Measurements from ENCODE around the gene TMBIM6.
"Not testable (repeated sequence)": the region's sequence is repeated elsewhere in the genome, so short reads cannot be mapped to it uniquely, and the experiment has no call there.

Gene TMBIM6

GRCh38 chr12:49776413-49776812 lies 35.1 kb downstream of the TMBIM6 start:
- FAIRE-seq (peak; percentile 89), DNase-seq (ENCODE audit: insufficient read length, low spot score) (no peak)
- no peak for TF ChIP-seq PAX5 (IDR thresholded peaks at IDR 0.05; ENCODE audit: insufficient read depth, low read length, severe bottlenecking)
- TF ChIP-seq TAF1 (IDR thresholded peaks at IDR 0.05; ENCODE audit: low read depth, low read length) = no peak
- peak; percentile 95 for TF ChIP-seq POU2F2 (IDR thresholded peaks at IDR 0.05; ENCODE audit: low read depth, low read length)
- no peak for TF ChIP-seq SPI1 (IDR thresholded peaks at IDR 0.05; ENCODE audit: low read depth, low read length)
- TF ChIP-seq POLR2AphosphoS5 (IDR thresholded peaks at IDR 0.05; ENCODE audit: low read depth, low read length) = no peak

- TF ChIP-seq POLR2A (IDR thresholded peaks at IDR 0.05; ENCODE audit: low read depth, low read length) (no peak), SPI1 (IDR thresholded peaks at IDR 0.05; ENCODE audit: low read depth, low read length) (peak; percentile 80), TAF1 (IDR thresholded peaks at IDR 0.05; ENCODE audit: low read depth, low read length) (no peak), POLR2AphosphoS5 (IDR thresholded peaks at IDR 0.05; ENCODE audit: low read depth, low read length) (no peak), POU2F2 (IDR thresholded peaks at IDR 0.05; ENCODE audit: low read depth, low read length) (no peak)
- DNase-seq (ENCODE audit: insufficient read length, low spot score) (no peak), FAIRE-seq (no peak)
These were observed 35.5 kb downstream of the TMBIM6 start for GRCh38 chr12:49776858-49777257.

DNA sequence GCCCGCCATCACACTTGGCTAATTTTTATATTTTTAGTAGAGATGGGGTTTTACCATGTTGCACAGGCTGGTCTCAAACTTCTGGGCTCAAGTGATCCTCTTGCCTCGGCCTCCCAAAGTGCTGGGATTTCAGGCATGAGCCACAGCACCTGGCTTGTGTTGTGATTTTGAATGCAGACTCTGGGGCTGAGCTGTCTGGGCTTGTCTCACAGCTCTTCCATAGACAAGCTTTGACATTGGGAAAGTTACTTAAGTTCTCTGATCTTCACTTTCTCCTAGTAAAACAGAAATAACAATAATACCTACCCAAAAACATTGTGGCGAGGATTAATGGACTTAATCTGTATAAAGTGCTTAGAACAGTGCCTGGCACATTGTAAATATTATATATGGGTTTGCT lies 36.0 kb downstream of the TMBIM6 start:
- FAIRE-seq = no peak
- no peak for TF ChIP-seq POU2F2 (IDR thresholded peaks at IDR 0.05; ENCODE audit: low read depth, low read length)
- TF ChIP-seq TAF1 (IDR thresholded peaks at IDR 0.05; ENCODE audit: low read depth, low read length) = no peak
- no peak for TF ChIP-seq PAX5 (IDR thresholded peaks at IDR 0.05; ENCODE audit: insufficient read depth, low read length, severe bottlenecking)
- no peak for DNase-seq (ENCODE audit: insufficient read length, low spot score)

GRCh38 chr12:49777800-49778748 lies 36.7 kb downstream of the TMBIM6 start:
- no peak for TF ChIP-seq PAX5 (IDR thresholded peaks at IDR 0.05; ENCODE audit: insufficient read depth, low read length, severe bottlenecking)
- no peak for TF ChIP-seq POLR2AphosphoS5 (IDR thresholded peaks at IDR 0.05; ENCODE audit: low read depth, low read length)
- no peak for TF ChIP-seq TAF1 (IDR thresholded peaks at IDR 0.05; ENCODE audit: low read depth, low read length)
- no peak for TF ChIP-seq POLR2A (IDR thresholded peaks at IDR 0.05; ENCODE audit: low read depth, low read length)
- TF ChIP-seq POU2F2 (IDR thresholded peaks at IDR 0.05; ENCODE audit: low read depth, low read length) = no peak
- TF ChIP-seq SPI1 (IDR thresholded peaks at IDR 0.05; ENCODE audit: low read depth, low read length) = no peak
- DNase-seq (ENCODE audit: insufficient read length, low spot score) = no peak
- peak; percentile 86 for FAIRE-seq

DNA sequence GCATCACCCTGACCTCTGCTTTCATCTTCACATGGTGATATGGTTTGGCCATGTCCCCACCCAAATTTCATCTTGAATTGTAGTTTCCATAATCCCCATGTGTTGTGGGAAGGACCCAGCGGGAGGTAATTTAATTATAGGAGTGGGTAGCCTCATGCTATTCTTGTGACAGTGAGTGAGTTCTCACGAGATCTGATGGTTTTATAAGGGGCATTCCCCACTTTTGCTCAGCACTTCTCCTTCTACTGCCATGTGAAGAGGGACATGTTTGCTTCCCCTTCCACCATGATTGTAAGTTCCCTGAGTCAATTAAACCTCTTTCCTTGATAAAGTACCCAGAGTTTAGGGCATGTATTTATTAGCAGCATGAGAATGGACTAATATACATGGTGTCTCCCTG lies 38.2 kb downstream of the TMBIM6 start:
- TF ChIP-seq POLR2AphosphoS5 (IDR thresholded peaks at IDR 0.05; ENCODE audit: low read depth, low read length) = no peak
- no peak for TF ChIP-seq PAX5 (IDR thresholded peaks at IDR 0.05; ENCODE audit: insufficient read depth, low read length, severe bottlenecking)
- TF ChIP-seq TAF1 (IDR thresholded peaks at IDR 0.05; ENCODE audit: low read depth, low read length) = no peak
- no peak for TF ChIP-seq POU2F2 (IDR thresholded peaks at IDR 0.05; ENCODE audit: low read depth, low read length)
- TF ChIP-seq POLR2A (IDR thresholded peaks at IDR 0.05; ENCODE audit: low read depth, low read length) = no peak
- no peak for TF ChIP-seq SPI1 (IDR thresholded peaks at IDR 0.05; ENCODE audit: low read depth, low read length)
- FAIRE-seq = no peak
- no peak for DNase-seq (ENCODE audit: insufficient read length, low spot score)

GRCh38 chr12:49780914-49781313 lies 39.6 kb downstream of the TMBIM6 start:
- not testable (repeated sequence) for FAIRE-seq; DNase-seq (ENCODE audit: insufficient read length, low spot score)

DNA sequence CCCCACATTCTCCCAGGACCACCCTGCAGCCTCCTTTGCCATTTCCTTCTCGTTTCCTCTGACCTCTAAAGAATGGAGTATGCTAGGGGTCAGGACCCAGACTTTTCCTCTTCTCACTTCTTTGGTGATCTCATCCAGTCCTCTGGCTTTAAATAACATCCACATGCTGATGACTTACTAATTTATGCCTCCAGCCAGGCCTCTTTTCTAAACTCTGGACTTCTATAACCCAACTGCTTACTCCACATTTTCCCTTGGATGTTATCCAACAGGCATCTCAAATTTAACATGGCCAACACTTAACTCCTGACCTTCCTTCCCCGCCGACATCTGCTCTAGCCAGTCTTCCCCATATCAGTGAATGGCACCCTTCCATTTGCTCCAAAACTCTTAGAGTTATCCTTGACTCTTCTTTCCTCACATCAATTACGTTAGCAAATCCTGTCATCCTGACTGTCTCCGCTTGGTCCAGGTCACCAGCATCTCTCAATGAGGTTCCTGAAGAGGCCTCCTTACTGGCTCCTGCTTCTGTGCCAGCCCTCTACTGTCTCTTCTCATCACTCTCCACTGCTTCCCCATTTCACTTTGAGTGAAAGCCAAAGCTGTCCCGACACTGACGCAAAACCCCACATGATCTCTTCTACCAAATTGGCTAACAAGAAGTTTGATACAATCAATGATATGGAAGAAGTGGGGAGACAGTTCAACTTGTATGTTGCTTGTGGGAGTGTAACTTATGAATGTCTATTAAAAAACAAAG lies 42.7 kb downstream of the TMBIM6 start:
- no peak for FAIRE-seq
- no peak for TF ChIP-seq SPI1 (IDR thresholded peaks at IDR 0.05; ENCODE audit: low read depth, low read length)
- no peak for TF ChIP-seq TAF1 (IDR thresholded peaks at IDR 0.05; ENCODE audit: low read depth, low read length)
- TF ChIP-seq POLR2A (IDR thresholded peaks at IDR 0.05; ENCODE audit: low read depth, low read length) = no peak
- no peak for TF ChIP-seq POU2F2 (IDR thresholded peaks at IDR 0.05; ENCODE audit: low read depth, low read length)
- no peak for TF ChIP-seq POLR2AphosphoS5 (IDR thresholded peaks at IDR 0.05; ENCODE audit: low read depth, low read length)
- no peak for TF ChIP-seq PAX5 (IDR thresholded peaks at IDR 0.05; ENCODE audit: insufficient read depth, low read length, severe bottlenecking)
- DNase-seq (ENCODE audit: insufficient read length, low spot score) = no peak

GRCh38 chr12:49784756-49785409 lies 43.5 kb downstream of the TMBIM6 start:
- no peak for FAIRE-seq
- TF ChIP-seq SPI1 (IDR thresholded peaks at IDR 0.05; ENCODE audit: low read depth, low read length) = no peak
- no peak for TF ChIP-seq POU2F2 (IDR thresholded peaks at IDR 0.05; ENCODE audit: low read depth, low read length)
- DNase-seq (ENCODE audit: insufficient read length, low spot score) = no peak

- TF ChIP-seq SPI1 (IDR thresholded peaks at IDR 0.05; ENCODE audit: low read depth, low read length) (no peak), POLR2AphosphoS5 (IDR thresholded peaks at IDR 0.05; ENCODE audit: low read depth, low read length) (no peak), TAF1 (IDR thresholded peaks at IDR 0.05; ENCODE audit: low read depth, low read length) (no peak), PAX5 (IDR thresholded peaks at IDR 0.05; ENCODE audit: insufficient read depth, low read length, severe bottlenecking) (no peak), POU2F2 (IDR thresholded peaks at IDR 0.05; ENCODE audit: low read depth, low read length) (no peak), POLR2A (IDR thresholded peaks at IDR 0.05; ENCODE audit: low read depth, low read length) (no peak)
- FAIRE-seq = no peak
- DNase-seq (ENCODE audit: insufficient read length, low spot score) = no peak
These were observed 46.3 kb downstream of the TMBIM6 start for GRCh38 chr12:49787672-49788071.

Measured in GM12891 (cell line).